Keratinocyte (primary cell): ENCODE data around the gene TCHH. TPM values are rescaled to one million over a fixed set of nuclear protein-coding genes. Genes with fewer than 3 reads are reported as not detected.

Source experiments
- DNase-seq: peaks from one replicate; pipeline ENCODE4 v3.0.0-alpha.2; 2011; ENCODE audit warnings: low read depth, missing footprints, low spot score
- FAIRE-seq: peaks from 2 replicates; lab custom pipeline; 2011; peaks lifted over from hg19 to GRCh38; lab: Jason Lieb, UNC
- H2AFZ ChIP-seq: 2 replicates; pipeline ENCODE4 v1.6.0; 2012; ENCODE audit warnings: low read length, control low read depth, inconsistent platforms; ENCODE audit not compliant: control insufficient read depth
- H3K27ac ChIP-seq: 2 replicates; pipeline ENCODE4 v1.5.1; 2011; ENCODE audit warnings: low read length; ENCODE audit not compliant: control insufficient read depth, insufficient read depth
- H3K27me3 ChIP-seq: 3 replicates; pipeline ENCODE4 v1.6.0; 2011; ENCODE audit warnings: low read length; ENCODE audit not compliant: control insufficient read depth, insufficient read depth; ENCODE audit errors: extremely low read depth
- H3K36me3 ChIP-seq, 2 experiments: 2 replicates in 1 of 2; 3 replicates in 1 of 2; pipeline ENCODE4 v1.5.1; 2011; ENCODE audit warnings: low read length in 2 of 2, mild to moderate bottlenecking in 1 of 2; ENCODE audit not compliant: control insufficient read depth in 2 of 2, insufficient read depth in 2 of 2; ENCODE audit errors: extremely low read depth in 1 of 2
- H3K4me1 ChIP-seq: 3 replicates; pipeline ENCODE4 v1.5.1; 2011; ENCODE audit warnings: low read length; ENCODE audit not compliant: control insufficient read depth, insufficient read depth; ENCODE audit errors: extremely low read depth
- H3K4me2 ChIP-seq: 3 replicates; pipeline ENCODE4 v1.6.0; 2011; ENCODE audit warnings: low read depth, low read length; ENCODE audit not compliant: control insufficient read depth, insufficient read depth; ENCODE audit errors: extremely low read depth
- H3K4me3 ChIP-seq, 3 experiments: fragments of 200-600 bp in 1 of 3; sonication (generic) in 1 of 3; 2 replicates in 2 of 3; 3 replicates in 1 of 3; pipeline ENCODE4 v1.5.1; 2011 to 2016; ENCODE audit warnings: low read length in 3 of 3, mild to moderate bottlenecking in 3 of 3, control low read depth in 2 of 3, inconsistent platforms in 1 of 3, low read depth in 1 of 3, mixed read lengths in 1 of 3, mixed run types in 1 of 3, moderate library complexity in 1 of 3; ENCODE audit not compliant: control insufficient read depth in 2 of 3, insufficient read depth in 2 of 3; ENCODE audit errors: extremely low read depth in 1 of 3
- H3K79me2 ChIP-seq: 2 replicates; pipeline ENCODE4 v1.6.0; 2012; ENCODE audit warnings: low read length; ENCODE audit not compliant: control insufficient read depth, insufficient read depth
- H3K9ac ChIP-seq: 3 replicates; pipeline ENCODE4 v1.6.0; 2011; ENCODE audit warnings: low read length; ENCODE audit not compliant: control insufficient read depth, insufficient read depth; ENCODE audit errors: extremely low read depth
- H3K9me1 ChIP-seq: 3 replicates; pipeline ENCODE4 v1.6.0; 2011; ENCODE audit warnings: low read length; ENCODE audit not compliant: control insufficient read depth, insufficient read depth; ENCODE audit errors: extremely low read depth
- H3K9me3 ChIP-seq: 2 replicates; pipeline ENCODE4 v1.5.1; 2012; ENCODE audit warnings: low read depth, low read length; ENCODE audit not compliant: control insufficient read depth
- H4K20me1 ChIP-seq: 3 replicates; pipeline ENCODE4 v1.6.0; 2011; ENCODE audit warnings: low read length; ENCODE audit not compliant: control insufficient read depth, insufficient read depth; ENCODE audit errors: extremely low read depth
- CTCF ChIP-seq, 3 experiments: IDR thresholded peaks in 1 of 3; conservative IDR thresholded peaks in 1 of 3; optimal IDR thresholded peaks in 1 of 3; 2 replicates in 2 of 3; 3 replicates in 1 of 3; pipeline versions ENCODE3 to v1.5.1; 2011; ENCODE audit warnings: low read length in 3 of 3, mild to moderate bottlenecking in 3 of 3, moderate library complexity in 2 of 3, control low read depth in 1 of 3, inconsistent platforms in 1 of 3; ENCODE audit not compliant: insufficient read depth in 2 of 3; ENCODE audit errors: extremely low read depth in 1 of 3
- EZH2 ChIP-seq: IDR thresholded peaks from one replicate; pipeline ENCODE4 v1.6.1; 2012; ENCODE audit warnings: inconsistent platforms, mild to moderate bottlenecking, low read length, moderate library complexity
- dilution Hi-C: fragments of 300-500 bp; cut with MboI; formaldehyde crosslinking; loops from one replicate; pipeline ENCODE4 v1.7.0; 2020; ENCODE audit warnings: low sequenced_read_pairs; ENCODE audit not compliant: extremely low pct_ligation_motif_present
- polyA plus RNA-seq, 5 experiments: library from polyadenylated mRNA; depleted of rRNA in 3 of 5; stranded (reverse) in 3 of 5; stranded (forward) in 1 of 5; unstranded in 1 of 5; fragments of >200 nt; gene quantifications; 1 replicate in 1 of 5; 2 replicates in 3 of 5; 3 replicates in 1 of 5; pipeline versions ENCODE4 v1.2.1 to v1.2.3, GENCODE V29; 2011 to 2012; ENCODE audit warnings: missing spikeins in 2 of 5, low read depth in 1 of 5, low replicate concordance in 1 of 5

The TCHH gene
- polyA plus RNA-seq, 1 donor (not counting 4 experiments of a cell fraction or from before 2014, with no cell fraction given) = 0.25 TPM

- Histone ChIP-seq H2AFZ (no peak overlapping the region), H3K9me1 (no peaks in the 10 kb centered on the region), H3K27ac (no peak overlapping the region), H3K79me2 (no peaks in the 10 kb centered on the region), H4K20me1 (no peaks in the 10 kb centered on the region), H3K9ac (peak overlapping the region; percentile 7), H3K4me3 (peak overlapping the region; percentile 31 to 67 (median 56)), H3K9me3 (no peaks in the 10 kb centered on the region), H3K27me3 (peaks cover 39% of the 10 kb centered on the region), H3K36me3 (no peaks in the 10 kb centered on the region), H3K4me2 (peak overlapping the region; percentile 96), H3K4me1 (peaks cover 13% of the 10 kb centered on the region)
- FAIRE-seq (no peak), DNase-seq (no peak)
- no peak for TF ChIP-seq CTCF (optimal IDR thresholded peaks at IDR 0.05 in 1 of 3, IDR thresholded peaks at IDR 0.05 in 1 of 3, conservative IDR thresholded peaks at IDR 0.05 in 1 of 3; ENCODE audit: extremely low read depth in 1 of 3, insufficient read depth in 2 of 3, low read length in 3 of 3)
- TF ChIP-seq EZH2 = no peak
- dilution Hi-C loops = no loop called here
Observed at GRCh38 chr1:152108882-152109222, 6.4 kb downstream of the TCHH start.

DNA sequence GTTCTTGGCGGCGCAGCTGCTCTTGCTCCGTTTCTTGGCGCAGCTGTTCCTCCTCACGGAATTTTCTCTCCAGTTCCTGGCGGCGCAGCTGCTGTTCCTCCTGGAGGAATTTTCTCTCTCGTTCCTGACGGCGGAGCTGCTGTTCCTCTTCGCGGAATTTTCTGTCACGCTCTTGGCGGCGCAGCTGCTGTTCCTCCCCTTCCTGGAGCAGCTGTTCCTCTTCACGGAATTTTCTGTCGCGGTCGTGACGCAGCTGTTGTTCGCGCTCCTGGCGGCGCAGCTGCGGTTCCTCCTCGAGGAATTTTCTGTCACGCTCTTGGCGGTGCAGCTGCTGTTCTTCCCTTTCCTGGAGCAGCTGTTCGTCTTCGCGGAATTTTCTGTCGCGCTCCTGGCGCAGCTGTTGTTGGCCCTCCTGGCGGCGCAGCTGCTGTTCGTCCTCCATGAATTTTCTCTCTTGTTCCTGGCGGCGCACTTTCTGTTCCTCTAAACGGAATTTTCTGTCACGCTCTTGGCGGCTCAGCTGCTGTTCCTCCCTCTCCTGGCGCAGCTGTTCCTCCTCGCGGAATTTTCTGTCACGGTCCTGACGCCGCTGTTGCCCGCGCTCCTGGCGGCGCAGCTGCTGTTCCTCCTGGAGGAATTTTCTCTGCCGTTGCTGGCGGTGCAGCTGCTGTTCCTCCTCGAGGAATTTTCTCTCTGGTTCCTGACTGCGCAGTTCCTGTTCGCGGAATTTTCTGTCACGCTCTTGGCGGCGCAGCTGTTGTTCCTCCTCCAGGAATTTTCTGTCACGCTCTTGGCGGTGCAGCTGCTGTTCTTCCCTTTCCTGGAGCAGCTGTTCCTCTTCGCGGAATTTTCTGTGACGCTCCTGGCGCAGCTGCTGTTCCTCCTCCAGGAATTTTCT lies 7.0 kb downstream of the TCHH start:
- H2AFZ ChIP-seq = peak overlapping the region; percentile 89
- no peaks in the 10 kb centered on the region for H3K9me3 ChIP-seq
- no peaks in the 10 kb centered on the region for H3K36me3 ChIP-seq
- TF ChIP-seq EZH2 (no peak), CTCF (optimal IDR thresholded peaks at IDR 0.05 in 1 of 3, IDR thresholded peaks at IDR 0.05 in 1 of 3, conservative IDR thresholded peaks at IDR 0.05 in 1 of 3; ENCODE audit: extremely low read depth in 1 of 3, insufficient read depth in 2 of 3, low read length in 3 of 3) (peak in 1 of 3 experiments; percentile 32)
- dilution Hi-C loops = no loop called here
- H3K9me1 ChIP-seq = no peaks in the 10 kb centered on the region
- DNase-seq = no peak
- peak; percentile 49 for FAIRE-seq
- H3K4me2 ChIP-seq = peak overlapping the region; percentile 96
- no peak overlapping the region for H3K27ac ChIP-seq
- no peaks in the 10 kb centered on the region for H3K79me2 ChIP-seq
- H3K27me3 ChIP-seq = peaks cover 39% of the 10 kb centered on the region
- no peaks in the 10 kb centered on the region for H4K20me1 ChIP-seq
- peak overlapping the region; percentile 31 to 67 (median 56) for H3K4me3 ChIP-seq
- peak overlapping the region; percentile 9 for H3K9ac ChIP-seq
- peaks cover 13% of the 10 kb centered on the region for H3K4me1 ChIP-seq
